K562 (cell line): ENCODE measurements around the gene LTBP1.

Experiments
- BACH1 ChIP-seq: fragments of 200-800 bp; sonication (Bioruptor generic); IDR thresholded peaks from 2 replicates; pipeline ENCODE4 v1.6.1; 2016; ENCODE audit warnings: missing genetic modification characterization, missing compliant biosample characterization
- DDX20 ChIP-seq: fragments of 450-650 bp; IDR thresholded peaks from 2 replicates; pipeline ENCODE4 v1.6.1; 2016; ENCODE audit warnings: missing genetic modification characterization, low read depth, mild to moderate bottlenecking, missing compliant biosample characterization, moderate library complexity
- NR2C2 ChIP-seq, 2 experiments: fragments of 200-800 bp in 1 of 2; sonication (Bioruptor generic) in 1 of 2; sonication (generic) in 1 of 2; formaldehyde crosslinking in 1 of 2; IDR thresholded peaks; 2 replicates each; pipeline versions ENCODE4 v1.6.1 to v1.8.0; 2016 to 2022; ENCODE audit warnings: mild to moderate bottlenecking in 1 of 2, missing compliant biosample characterization in 1 of 2, missing genetic modification characterization in 1 of 2, missing genetic modification reagents in 1 of 2
- TF ChIP-seq, protein P1 (sequence below), 2 experiments: fragments of 150-350 bp in 1 of 2; IDR thresholded peaks; 2 replicates each; pipeline ENCODE4 v1.6.1; 2012 to 2016; ENCODE audit warnings: low read depth in 2 of 2, low read length in 2 of 2, mild to moderate bottlenecking in 1 of 2, moderate library complexity in 1 of 2
- TF ChIP-seq, protein P2 (sequence below): sonication (generic); formaldehyde crosslinking; IDR thresholded peaks from 2 replicates; pipeline ENCODE4 v1.8.1; 2022; ENCODE audit warnings: missing genetic modification reagents
- TF ChIP-seq, protein P3 (sequence below): IDR thresholded peaks from 3 replicates; pipeline ENCODE4 v1.6.1; 2011; ENCODE audit warnings: borderline replicate concordance, mild to moderate bottlenecking; ENCODE audit not compliant: insufficient read length, insufficient read depth
- TF ChIP-seq, protein P4 (sequence below): sonication (generic); formaldehyde crosslinking; IDR thresholded peaks from 2 replicates; pipeline ENCODE4 v1.8.0; 2022; ENCODE audit warnings: mild to moderate bottlenecking, missing genetic modification reagents

DNA sequence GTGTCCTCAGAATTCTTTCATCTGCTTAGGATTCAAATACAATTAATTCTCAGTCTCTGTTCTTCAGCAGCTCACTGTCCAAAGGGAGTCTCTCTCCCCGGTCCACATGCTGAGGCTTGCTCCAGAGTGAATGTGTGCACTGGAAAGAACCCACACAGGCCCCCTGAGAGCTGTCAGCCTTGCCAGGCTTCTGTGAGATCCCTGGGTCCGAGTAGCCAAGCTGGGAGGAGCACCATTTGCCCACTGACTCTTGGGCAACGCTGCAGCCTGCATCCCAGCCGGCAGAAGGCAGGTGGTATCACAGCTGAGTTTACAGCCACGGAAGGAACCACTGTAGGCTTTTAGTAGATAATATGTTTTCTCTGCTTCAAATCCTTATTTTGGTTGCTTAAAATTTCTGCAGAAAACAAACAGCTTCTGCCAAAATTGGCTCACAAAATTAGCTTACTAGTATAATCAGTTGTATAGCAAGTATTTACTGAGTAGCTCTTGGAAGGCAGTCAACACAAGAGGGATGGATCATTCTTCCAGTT is 21.4 kb upstream of the LTBP1 start:
- TF ChIP-seq DDX20 (tag) (no peak), NR2C2 (CRISPR knock-in tag; IDR thresholded peaks at IDR 0.05) (no peak), NR2C2 (tag; IDR thresholded peaks at IDR 0.05) (no peak), BACH1 (tag) (no peak)
- TF ChIP-seq, protein P1, sequence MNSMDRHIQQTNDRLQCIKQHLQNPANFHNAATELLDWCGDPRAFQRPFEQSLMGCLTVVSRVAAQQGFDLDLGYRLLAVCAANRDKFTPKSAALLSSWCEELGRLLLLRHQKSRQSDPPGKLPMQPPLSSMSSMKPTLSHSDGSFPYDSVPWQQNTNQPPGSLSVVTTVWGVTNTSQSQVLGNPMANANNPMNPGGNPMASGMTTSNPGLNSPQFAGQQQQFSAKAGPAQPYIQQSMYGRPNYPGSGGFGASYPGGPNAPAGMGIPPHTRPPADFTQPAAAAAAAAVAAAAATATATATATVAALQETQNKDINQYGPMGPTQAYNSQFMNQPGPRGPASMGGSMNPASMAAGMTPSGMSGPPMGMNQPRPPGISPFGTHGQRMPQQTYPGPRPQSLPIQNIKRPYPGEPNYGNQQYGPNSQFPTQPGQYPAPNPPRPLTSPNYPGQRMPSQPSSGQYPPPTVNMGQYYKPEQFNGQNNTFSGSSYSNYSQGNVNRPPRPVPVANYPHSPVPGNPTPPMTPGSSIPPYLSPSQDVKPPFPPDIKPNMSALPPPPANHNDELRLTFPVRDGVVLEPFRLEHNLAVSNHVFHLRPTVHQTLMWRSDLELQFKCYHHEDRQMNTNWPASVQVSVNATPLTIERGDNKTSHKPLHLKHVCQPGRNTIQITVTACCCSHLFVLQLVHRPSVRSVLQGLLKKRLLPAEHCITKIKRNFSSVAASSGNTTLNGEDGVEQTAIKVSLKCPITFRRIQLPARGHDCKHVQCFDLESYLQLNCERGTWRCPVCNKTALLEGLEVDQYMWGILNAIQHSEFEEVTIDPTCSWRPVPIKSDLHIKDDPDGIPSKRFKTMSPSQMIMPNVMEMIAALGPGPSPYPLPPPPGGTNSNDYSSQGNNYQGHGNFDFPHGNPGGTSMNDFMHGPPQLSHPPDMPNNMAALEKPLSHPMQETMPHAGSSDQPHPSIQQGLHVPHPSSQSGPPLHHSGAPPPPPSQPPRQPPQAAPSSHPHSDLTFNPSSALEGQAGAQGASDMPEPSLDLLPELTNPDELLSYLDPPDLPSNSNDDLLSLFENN (IDR thresholded peaks at IDR 0.05; ENCODE audit: low read depth in 2 of 2, low read length in 2 of 2), result no peak
- TF ChIP-seq, protein P2, sequence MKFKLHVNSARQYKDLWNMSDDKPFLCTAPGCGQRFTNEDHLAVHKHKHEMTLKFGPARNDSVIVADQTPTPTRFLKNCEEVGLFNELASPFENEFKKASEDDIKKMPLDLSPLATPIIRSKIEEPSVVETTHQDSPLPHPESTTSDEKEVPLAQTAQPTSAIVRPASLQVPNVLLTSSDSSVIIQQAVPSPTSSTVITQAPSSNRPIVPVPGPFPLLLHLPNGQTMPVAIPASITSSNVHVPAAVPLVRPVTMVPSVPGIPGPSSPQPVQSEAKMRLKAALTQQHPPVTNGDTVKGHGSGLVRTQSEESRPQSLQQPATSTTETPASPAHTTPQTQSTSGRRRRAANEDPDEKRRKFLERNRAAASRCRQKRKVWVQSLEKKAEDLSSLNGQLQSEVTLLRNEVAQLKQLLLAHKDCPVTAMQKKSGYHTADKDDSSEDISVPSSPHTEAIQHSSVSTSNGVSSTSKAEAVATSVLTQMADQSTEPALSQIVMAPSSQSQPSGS (CRISPR knock-in tag), result no peak
- TF ChIP-seq, protein P3, sequence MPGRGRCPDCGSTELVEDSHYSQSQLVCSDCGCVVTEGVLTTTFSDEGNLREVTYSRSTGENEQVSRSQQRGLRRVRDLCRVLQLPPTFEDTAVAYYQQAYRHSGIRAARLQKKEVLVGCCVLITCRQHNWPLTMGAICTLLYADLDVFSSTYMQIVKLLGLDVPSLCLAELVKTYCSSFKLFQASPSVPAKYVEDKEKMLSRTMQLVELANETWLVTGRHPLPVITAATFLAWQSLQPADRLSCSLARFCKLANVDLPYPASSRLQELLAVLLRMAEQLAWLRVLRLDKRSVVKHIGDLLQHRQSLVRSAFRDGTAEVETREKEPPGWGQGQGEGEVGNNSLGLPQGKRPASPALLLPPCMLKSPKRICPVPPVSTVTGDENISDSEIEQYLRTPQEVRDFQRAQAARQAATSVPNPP, result no peak
- TF ChIP-seq, protein P4, sequence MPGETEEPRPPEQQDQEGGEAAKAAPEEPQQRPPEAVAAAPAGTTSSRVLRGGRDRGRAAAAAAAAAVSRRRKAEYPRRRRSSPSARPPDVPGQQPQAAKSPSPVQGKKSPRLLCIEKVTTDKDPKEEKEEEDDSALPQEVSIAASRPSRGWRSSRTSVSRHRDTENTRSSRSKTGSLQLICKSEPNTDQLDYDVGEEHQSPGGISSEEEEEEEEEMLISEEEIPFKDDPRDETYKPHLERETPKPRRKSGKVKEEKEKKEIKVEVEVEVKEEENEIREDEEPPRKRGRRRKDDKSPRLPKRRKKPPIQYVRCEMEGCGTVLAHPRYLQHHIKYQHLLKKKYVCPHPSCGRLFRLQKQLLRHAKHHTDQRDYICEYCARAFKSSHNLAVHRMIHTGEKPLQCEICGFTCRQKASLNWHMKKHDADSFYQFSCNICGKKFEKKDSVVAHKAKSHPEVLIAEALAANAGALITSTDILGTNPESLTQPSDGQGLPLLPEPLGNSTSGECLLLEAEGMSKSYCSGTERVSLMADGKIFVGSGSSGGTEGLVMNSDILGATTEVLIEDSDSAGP (CRISPR knock-in tag), result no peak
